GM18520 (cell line): ENCODE measurements around the gene TMEM131.

Experiments used
- ATAC-seq: cut with Tn5 transposase; IDR thresholded peaks from one replicate; pipeline ENCODE4 v1.9.1; 2021; ENCODE audit not compliant: unreplicated experiment

The TMEM131 gene

GRCh38 chr2:97769711-97770110 is 226.0 kb downstream of the TMEM131 start:
- no peak for ATAC-seq

- ATAC-seq = no peak
These were observed 226.4 kb downstream of the TMEM131 start for GRCh38 chr2:97769308-97769707.

- no peak for ATAC-seq
These were observed 229.2 kb downstream of the TMEM131 start for GRCh38 chr2:97766567-97766966.

- no peak for ATAC-seq
These were observed 229.8 kb downstream of the TMEM131 start for GRCh38 chr2:97765933-97766332.

GRCh38 chr2:97764559-97765263 is 231.0 kb downstream of the TMEM131 start:
- ATAC-seq = no peak

- no peak for ATAC-seq
These were observed 232.4 kb downstream of the TMEM131 start for GRCh38 chr2:97763176-97763845.

GRCh38 chr2:97761192-97761591 is 234.6 kb downstream of the TMEM131 start:
- no peak for ATAC-seq

GRCh38 chr2:97760480-97761049 is 235.2 kb downstream of the TMEM131 start:
- ATAC-seq = no peak

GRCh38 chr2:97759727-97760407 is 235.9 kb downstream of the TMEM131 start:
- ATAC-seq = no peak

GRCh38 chr2:97758131-97758705 is 237.5 kb downstream of the TMEM131 start:
- no peak for ATAC-seq

- ATAC-seq = no peak
These were observed 238.7 kb downstream of the TMEM131 start for GRCh38 chr2:97757062-97757461.

- no peak for ATAC-seq
These were observed 240.3 kb downstream of the TMEM131 start for GRCh38 chr2:97755491-97755890.

GRCh38 chr2:97754690-97755346 is 240.9 kb downstream of the TMEM131 start:
- ATAC-seq = no peak

- no peak for ATAC-seq
These were observed 243.1 kb downstream of the TMEM131 start for GRCh38 chr2:97752342-97753334.

- ATAC-seq = no peak
These were observed 244.0 kb downstream of the TMEM131 start for GRCh38 chr2:97751752-97752151.

GRCh38 chr2:97750017-97750416 is 245.7 kb downstream of the TMEM131 start:
- no peak for ATAC-seq

- ATAC-seq = no peak
These were observed 246.2 kb downstream of the TMEM131 start for GRCh38 chr2:97749581-97749980.

GRCh38 chr2:97747716-97748115 is 248.0 kb downstream of the TMEM131 start:
- ATAC-seq = no peak

GRCh38 chr2:97747285-97747684 is 248.5 kb downstream of the TMEM131 start:
- ATAC-seq = no peak
